ENCODE data around the gene FBXW11.

FBXW11 gene

DNA sequence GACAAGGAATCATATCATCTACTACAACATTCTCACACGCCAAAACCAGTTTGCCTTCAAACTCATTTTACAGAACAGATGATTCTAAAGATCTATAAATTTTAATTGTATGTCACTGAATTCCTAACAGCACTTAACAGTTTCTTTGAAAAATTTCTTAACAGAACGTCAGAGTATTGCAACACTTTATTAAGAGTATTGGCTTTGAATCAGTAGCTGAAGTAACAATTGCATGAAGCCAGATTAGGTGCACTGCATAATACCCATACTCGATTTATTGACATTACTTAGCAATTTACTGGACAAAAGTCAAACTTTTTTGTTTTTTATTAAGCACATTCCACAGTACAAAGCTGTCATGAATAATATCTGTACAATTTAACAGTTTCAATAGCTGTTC is 145.1 kb downstream of the FBXW11 start:
- no peak for DNase-seq

DNA sequence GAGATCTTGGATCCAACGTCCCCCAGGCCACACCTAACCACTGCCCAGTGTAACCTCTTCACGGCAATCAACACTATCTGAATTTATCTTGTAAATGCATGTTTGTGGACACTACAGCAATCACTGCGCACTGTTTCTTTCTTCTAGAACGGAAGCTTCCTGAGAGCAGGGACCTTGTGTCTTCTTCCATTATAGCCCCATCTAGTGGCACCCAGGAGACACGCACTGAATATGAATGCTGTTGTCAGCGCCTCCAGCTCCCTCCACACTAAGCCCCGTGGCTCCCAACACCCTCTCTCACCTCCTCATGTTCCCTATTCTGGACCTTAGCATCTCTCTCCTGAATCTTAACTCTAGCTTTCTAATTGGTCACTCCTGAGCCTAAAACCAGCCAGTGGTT is 148.1 kb downstream of the FBXW11 start:
- DNase-seq, result no peak

DNA sequence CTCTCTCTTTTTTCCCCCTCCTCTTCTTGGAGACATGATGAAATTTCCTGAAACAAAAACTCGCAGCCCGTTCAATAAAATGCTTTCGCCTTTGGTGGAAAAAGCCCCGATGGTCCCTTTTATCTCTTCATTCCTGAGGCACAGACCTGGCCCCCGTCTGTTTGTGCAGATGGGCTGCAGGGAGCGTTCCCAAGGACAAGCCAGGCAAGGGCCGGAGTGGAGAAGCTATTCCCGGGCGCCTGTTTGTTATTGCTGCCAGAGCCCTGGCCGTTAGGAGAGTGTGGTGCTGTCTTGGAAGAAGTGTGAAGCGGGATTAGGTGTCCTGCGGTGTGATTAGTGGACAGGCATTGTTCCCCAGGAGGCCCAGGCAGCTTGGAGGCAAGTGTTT is 149.0 kb downstream of the FBXW11 start:
- DNase-seq, result no peak

DNA sequence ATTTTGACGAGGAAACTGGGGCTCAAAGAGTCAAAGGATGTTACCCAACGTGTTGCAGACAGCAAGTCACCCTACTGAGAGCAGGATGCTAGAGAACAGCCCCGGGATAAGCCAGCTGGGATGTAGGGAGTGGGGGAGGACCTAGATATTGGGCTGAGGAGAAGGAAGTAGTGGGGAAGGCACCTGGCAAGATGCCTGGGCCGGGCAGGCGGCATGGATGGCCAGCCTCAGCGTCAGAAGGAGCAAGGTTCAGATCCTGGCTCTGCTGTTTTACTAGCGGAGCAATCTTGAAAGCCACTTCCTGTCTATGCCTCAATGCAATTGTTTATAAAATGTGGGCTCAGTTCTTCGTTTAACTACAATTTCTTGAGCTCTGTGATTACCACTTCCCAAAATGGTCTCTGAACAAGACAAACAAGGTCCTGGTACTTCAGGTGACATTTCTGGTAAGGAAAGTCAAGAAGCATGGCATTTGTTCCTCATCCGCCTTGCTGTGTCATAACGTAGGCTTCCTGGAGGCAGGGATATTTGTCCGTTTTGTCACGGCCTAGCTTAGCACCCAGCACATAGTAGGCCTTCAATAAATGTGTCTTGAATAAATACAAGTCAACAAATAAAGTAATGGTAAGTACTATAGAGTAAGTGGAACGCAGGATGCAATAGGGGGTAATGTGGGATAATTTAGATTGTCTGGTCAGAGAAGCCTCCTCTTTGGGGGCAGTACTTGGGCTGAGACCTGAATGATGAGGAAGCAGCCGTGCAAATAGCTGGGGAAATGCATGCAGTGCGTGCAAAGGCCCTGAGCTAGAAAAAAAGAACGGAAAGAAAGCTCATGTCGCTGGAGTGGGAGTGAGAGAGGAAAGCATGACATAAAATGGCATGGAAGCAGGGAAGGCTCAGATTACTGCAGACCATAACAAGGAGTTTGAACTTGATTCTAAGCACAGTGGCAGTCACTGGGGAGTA is 150.4 kb downstream of the FBXW11 start:
- peak; percentile 56 for DNase-seq

DNA sequence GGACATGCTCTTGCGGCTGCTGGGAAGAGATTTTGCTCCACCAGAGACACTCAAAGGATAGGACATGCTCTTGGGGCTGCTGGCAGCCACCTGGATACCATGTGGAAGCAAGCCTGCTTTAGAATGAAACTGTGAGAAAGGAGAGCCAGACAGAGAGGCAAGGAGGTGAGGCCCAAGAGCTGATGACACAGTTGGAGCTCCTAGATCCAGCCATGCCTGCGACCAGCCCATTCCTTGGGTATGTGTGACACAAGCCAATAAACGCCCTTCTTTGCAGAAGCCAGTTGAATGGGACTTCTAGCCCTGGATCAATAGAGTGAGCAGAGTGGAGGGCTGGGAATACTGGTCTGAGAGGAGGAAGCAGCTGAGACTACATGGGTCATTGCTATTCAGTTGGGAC is 151.2 kb downstream of the FBXW11 start:
- DNase-seq, result no peak

DNA sequence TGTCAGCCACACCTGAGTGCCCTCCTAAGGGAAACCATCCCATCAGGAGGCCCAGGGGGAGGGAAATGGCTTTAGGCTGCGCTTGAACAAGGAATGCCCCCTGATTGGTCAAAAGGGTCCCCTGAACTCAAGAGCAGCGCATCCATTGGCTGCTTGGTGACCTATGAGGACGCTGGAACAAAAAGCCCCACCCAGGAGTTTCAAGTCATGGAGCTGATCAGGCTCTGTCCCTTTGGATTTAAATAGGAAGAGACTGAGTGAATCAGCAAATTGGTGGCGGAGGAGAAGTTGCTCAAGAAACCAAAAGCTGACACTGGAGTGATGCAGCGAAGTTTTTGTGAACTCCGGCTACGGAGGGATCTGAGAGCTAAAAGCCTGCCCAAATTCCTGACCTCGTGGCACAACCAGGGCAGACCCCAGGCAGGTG is 154.2 kb downstream of the FBXW11 start:
- DNase-seq, result peak; percentile 69

DNA sequence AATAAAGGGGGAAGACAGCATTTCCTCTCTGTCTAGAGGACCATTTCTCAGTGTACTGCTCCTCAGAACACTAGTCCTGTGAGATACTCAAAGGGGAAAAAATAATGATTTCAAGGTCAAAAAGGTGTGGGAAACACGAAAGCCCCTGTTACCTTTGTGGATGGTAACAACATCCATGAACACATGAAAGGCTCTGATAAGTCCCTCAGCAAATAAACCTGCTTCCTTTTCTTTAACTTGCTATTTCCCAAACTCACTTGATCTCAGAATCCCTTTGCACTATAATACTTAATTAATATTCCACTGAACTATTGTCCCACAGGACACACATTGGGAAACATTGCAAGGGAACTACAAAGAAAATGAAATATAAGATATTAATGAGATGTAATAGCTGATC is 155.2 kb downstream of the FBXW11 start:
- DNase-seq, result no peak

DNA sequence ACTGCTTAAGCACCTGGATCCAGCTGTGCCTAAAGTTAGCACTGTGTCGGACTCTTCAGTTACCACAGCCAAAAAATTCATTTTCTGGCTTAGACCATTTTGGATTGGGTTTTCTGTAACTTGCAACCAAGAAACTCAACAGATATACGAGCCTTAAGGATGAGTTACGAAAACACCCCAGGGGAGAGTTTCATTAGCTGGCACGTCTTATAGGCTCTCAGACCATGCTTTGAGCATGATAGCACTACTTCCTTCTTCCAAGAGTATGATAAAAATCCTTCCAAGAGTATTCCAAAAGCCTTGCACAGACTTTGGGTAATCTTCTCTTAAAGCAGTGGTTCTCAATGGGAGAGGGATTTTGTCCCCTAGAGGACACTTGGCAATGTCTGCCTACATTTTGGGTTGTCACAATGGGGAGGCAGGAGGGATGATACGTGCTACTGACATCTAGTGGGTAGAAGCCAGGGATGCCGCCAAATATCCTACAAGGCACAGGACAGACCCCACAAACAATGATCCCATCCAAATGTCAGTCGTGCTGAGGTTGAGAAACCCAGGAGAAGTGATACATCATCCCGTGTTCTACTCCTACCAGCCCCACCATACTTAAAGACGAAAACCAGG is 156.0 kb downstream of the FBXW11 start:
- peak; percentile 34 for DNase-seq

DNA sequence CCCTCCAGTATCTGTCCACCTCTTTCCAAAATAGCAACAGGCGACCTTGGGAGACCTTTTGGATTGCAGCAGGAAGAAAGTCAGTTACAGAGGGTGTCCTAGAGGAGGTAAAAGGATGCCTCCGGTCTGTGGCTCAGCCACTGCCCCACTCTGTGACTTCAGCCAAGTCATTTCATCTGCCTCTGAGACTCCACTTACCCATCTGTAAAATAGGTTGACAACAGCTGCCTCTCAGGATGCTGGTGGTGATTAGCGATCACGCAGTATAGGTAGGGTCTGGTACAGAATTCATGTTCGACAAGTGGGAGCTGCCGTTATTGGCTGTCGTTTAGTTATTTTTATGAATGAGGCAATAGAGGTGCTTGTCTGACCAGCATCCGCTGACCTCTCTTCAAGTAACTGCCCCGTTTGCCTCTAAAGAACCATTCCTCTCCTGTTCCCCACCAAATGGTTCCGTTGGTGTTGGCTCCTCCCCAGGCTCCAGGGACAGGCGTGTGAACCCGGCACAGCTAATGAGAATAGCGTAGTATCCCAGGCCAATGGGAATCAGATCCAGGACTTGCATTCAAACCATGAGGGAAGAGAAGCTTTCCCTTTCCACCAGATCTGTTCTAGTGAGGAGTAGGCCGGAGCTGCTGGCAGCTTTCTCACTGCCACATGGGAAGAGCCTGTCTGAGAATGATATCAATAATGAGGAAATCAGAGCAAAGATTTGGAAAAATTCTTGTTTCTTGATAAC is 156.7 kb downstream of the FBXW11 start:
- no peak for DNase-seq

DNA sequence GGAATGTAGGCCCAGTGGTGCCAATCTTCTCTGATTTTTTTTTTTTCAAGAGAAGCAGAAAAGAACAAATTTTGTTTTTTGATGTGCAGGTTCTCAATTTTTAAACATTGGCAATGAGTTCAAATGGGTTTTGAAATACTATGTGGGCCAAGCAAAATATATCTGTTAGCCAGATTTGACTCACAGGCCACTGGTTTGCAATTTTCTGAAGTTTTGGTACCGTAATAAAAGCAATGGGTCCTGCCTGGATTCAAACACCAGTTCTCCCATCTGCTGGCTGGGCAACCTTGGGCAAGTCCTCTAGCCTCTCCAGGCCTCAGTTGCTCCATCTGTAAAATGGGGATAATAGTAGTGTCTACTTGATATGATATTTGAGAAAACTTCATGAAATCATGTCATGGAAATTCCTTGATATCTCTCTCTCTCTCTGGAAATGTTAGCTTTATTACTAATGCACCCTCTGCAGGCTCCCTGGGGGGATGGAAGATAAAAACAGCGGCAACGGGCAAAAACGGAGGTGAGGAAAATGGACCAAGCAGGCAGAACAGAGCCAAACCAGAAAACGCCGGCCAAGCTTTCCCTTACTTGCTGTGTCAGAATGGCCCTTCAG is 157.4 kb downstream of the FBXW11 start:
- DNase-seq, result no peak

DNA sequence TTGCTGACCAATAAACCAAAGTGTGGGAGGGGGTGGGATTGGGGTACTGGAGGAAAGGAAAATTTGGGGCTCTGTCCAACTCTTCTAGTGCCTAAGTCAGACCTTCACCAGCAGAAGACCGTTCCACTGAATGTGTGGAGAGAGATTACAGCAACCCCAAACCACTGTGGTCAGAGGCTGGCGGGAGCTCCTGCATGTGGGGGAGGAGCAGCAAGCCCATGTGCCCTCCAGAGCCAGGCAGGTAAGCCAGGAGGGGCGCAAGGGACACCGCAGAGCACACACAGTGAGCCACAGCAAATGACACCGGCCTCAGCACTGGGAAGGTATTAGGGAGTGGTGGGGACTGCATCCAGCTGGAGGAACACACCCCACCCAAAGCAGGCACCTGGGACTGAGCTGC is 158.0 kb downstream of the FBXW11 start:
- DNase-seq, result peak; percentile 36

DNA sequence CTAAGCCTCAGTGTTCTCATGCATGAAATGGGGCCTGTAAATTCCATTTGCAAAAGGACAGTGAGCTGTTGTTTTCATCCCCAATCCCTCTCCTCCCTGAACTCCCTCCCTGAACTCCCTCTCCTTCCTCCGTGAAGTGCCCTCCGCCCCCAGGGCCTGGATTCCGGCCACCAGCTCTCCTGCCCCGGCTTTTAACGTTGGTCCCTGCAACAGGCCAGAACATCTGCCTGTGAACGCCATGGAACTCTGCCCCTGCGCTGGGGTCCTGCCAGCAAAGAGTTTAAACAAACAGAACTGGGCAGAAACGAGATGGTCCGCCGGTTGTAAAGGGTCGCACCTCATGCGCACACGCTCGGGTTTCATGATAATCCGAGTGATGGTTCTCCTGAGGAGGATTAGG is 158.4 kb downstream of the FBXW11 start:
- no peak for DNase-seq

DNA sequence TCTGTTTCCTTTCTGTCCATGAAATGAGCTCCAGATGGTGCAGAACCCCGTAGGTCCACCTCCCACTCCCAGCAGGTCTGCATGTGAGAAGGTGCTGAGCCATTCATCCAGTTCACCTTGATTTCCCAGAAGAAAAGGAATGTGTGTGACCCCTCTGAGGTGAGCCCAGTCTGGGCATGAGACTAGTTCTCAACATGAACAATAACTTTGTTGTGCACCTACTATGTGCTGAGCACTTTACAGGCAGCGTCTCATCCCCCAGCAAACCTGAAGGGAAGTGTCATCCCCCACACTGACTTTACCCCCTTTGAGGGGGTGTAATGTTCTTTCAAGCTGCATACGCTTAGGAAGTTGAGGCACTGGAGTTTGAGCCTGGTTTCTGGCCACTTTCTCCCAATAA is 159.4 kb downstream of the FBXW11 start:
- DNase-seq, result no peak

DNA sequence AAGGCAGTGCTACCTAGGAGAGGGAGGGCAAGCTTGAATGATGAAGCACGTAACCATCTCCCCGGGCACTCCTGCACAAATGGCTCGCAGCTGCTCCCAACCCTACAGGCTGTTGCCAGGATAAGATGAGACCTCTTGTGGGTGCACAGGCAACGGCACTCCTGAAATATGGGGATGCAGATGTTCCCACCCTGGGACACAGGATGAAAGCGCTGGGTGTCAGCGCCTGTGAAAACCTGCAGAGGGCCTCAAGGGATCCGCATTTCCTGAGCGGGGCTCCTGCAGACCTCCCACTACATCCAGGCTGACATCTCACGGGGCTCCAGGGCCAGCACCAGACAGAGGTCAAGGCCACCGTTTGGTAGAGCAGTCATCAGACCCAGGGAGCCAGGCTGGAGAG is 160.1 kb downstream of the FBXW11 start:
- no peak for DNase-seq

DNA sequence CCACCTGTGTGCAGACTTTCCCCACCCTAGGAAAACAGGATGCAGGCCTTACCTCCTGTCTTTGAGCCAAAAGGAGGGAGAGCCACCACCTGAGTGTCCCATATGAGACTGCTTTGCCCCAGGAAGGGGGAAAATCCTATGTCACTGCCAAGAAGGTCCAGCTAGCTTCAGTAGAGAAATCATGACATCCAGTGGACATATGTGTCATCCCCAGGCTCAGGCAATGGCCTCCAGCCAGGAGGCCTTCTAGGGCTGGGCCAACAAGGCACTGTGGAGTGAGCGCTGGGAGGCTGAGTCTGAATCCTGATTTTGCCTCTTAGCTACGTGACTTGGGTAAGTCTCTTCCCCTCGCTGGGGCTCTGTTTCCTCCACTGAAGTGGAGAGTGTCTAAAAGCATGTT is 160.6 kb downstream of the FBXW11 start:
- no peak for DNase-seq

DNA sequence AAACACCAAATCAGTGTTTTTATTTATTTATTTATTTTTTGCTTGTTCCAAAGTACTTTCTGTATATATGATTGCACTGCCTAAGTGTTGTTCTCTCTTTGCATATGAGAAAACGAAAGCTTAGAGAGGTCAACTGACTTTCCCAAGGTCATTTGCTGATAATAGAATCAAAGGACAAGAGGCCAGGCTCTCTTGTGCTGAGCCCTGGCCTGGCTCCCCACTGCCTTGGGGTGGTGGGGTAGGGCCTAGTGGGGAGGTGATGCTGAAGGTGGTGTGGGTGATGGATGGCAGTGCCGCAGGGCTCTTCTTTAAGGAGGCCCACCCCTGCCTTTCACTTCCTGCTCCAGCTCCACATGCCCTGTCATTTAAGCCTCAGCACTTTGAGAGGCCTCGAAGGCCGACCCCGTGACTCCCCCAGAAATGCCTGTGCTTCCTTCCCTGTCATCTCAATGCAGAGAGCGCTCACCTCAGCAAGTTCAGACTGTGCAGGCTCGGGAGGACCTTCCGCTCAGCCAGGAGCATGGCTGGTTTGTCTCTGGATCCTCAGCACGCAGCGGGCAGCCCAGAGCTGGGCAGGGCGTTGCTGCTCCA is 161.3 kb downstream of the FBXW11 start:
- DNase-seq, result peak; percentile 23

DNA sequence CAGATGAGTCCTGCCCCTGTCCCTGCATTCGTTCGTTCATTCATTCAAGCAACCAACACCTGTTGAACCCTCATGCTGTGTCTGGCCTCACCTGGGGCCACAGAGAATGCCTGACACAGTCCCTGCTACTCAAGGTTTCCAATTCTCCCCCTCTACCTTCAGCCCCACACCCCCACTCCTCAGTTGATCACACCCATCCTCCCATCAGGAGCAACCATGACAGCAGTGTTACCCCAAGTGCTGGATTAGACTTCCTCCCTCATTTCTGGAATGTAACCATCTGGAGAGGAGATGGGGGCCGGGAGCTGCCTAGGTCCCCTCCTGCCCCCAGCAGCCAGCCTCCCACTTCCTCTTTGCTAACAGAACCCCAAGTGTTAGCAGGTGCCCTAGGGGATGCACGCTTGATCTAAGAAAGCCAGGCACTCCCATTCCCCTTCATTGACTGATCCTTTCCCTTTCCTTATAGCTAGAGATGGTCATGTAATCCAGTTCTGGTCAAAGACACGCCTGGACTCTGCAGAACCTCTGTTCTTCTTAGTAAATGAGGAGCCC is 163.6 kb downstream of the FBXW11 start:
- no peak for DNase-seq

DNA sequence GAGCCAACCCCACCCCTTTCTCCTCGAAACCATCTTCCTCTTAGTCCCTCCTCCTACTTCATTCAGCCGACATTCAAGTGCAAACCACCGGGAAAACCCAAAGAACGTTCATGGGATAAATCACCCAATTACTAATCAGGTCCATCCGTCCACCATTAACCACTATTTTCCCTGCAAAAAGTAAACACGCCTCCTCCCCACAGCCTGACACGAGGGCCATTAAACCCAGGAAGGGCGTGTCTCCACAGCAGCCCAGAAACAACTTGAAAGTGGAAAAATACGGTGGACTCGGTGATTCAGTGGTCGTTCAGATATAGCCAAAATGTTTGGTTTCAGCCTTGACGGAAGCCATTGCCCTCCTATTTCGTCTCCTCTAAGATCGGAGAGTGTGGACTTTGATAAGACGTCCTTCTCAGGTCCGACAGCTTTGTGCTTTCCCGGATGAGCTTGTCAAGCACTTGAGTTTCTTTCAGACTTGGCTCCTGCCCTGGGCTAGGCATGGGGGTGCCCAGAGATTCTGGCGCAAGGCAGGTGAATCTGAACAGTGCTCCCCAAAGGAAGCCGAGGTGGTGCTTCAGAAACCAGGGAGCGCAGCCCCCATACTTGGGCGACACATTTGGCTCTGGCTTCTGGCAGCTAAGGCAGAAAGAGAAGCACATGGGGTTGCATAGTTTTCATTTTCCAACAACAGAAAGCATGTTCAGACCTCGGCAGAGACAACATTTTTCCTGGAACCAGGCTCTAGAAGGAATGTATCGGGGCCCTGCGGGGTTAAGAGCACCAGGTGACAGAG is 164.3 kb downstream of the FBXW11 start:
- no peak for DNase-seq

DNA sequence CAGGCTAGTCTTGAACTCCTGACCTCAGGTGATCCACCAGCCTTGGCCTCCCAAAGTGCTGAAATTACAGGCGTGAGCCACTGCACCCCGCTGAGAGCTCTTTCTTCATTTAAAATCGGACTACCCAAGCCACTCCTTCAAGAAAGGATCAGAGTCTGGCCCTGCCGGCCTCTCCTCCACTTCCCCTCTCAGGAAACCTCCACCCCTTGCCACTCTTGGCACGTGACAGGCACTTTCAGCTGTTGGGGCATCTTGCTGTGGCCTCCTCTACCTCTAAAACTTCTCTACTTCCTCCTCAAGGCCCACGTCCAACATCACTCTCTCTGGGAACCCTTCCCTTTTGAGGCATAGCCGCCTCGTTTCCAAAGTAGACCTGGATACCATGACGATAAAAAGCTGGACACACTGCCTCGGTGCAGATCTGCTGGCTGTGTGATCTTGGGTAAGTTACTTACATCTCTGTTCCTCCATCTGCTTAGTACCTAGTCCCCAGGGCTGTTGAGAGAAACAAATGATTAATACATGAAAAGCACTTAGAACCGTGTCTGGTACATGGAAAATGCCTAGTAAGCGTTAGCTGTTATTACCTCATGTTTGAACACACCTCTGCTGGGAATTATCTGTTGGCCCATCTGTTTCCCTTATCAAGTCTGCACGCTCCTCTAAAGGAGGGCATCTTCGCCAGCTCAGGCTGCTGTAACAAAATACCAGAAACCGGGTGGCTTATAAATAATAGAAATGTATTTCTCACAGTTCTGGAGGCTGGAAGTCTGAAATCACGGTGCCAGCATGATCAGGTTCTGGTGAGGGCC is 165.5 kb downstream of the FBXW11 start:
- DNase-seq, result peak; percentile 89

DNA sequence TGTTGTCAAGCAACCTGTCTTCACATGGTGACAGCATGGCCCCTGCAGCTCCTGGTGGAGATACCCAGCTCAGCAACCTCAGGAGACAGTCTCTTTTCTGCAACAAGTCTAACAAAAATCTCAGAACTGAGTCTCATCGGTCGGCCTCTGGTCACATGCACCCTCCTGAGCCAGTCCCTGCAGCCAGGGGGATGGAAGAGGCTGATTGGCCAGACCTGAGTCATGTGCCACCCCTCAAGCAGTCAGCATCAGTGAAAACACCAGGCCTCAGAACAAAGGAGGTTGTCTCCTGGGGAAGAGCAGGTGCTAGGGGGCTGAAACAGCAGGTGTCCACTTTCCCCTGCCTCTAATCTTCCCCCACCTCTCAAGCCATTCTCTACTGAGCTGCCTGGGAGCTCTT is 166.4 kb downstream of the FBXW11 start:
- DNase-seq, result peak; percentile 16

DNA sequence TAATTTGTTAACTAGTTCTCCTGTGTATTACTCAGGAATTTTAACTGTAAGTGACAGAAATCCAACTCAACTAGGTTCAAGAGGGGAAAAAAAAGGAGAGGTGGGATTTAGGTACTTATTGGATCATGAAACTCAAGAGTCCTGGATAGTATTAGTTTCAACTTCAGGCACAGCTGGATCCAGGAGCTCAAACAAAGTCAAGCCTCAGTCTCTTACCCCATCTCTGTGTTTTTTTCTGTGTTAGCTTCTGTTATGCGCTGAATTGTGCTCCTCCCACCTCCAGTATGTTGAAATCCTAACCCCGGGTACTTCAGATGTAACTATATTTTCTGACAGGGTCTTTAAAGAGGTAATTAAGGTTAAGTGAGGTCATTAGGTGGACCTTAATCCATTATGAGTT is 167.3 kb downstream of the FBXW11 start:
- no peak for DNase-seq

Measured in MV-4-11 (cell line).